Loucy (cell line): Measurements from ENCODE around the gene C6orf52.

Experiments used
- EZH2phosphoT487 ChIP-seq: fragments of 200-600 bp; IDR thresholded peaks from 2 replicates; pipeline ENCODE4 v1.6.1; 2018; ENCODE audit warnings: antibody characterized with exemption, mild to moderate bottlenecking, moderate library complexity, borderline replicate concordance
- TF ChIP-seq, protein P1 (sequence below): fragments of 200-600 bp; sonication (generic); conservative IDR thresholded peaks from 2 replicates; pipeline ENCODE4 v1.5.1; 2014; ENCODE audit warnings: mild to moderate bottlenecking, antibody characterized with exemption, low read length

DNA sequence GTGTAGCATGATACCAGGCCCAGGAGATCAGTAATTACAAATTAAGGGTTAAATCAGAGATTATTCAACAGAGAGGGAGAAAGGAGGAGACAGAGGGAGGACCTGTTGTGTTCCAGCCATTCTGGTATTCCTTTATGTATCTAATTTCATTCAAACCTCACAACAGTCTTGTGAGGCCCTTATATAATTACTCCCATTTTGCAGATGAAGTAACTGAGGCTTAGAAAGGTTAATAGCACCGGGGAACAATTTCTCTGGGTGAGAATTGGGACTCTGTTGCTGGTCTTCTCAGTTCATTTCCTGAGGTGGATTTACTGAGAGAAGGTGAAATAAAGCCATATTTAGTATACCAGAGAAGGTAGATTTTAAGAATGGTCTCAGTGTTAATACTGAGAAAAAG is 66.6 kb downstream of the C6orf52 start:
- TF ChIP-seq, protein P1, sequence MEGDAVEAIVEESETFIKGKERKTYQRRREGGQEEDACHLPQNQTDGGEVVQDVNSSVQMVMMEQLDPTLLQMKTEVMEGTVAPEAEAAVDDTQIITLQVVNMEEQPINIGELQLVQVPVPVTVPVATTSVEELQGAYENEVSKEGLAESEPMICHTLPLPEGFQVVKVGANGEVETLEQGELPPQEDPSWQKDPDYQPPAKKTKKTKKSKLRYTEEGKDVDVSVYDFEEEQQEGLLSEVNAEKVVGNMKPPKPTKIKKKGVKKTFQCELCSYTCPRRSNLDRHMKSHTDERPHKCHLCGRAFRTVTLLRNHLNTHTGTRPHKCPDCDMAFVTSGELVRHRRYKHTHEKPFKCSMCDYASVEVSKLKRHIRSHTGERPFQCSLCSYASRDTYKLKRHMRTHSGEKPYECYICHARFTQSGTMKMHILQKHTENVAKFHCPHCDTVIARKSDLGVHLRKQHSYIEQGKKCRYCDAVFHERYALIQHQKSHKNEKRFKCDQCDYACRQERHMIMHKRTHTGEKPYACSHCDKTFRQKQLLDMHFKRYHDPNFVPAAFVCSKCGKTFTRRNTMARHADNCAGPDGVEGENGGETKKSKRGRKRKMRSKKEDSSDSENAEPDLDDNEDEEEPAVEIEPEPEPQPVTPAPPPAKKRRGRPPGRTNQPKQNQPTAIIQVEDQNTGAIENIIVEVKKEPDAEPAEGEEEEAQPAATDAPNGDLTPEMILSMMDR: no peak
- TF ChIP-seq EZH2phosphoT487: no peak
